SKM-1 (cell line): ENCODE results near the gene GOLIM4.

Experiments
- DNase-seq: peaks from one replicate; lab custom pipeline; 2025; ENCODE audit not compliant: unreplicated experiment; lab: John Stamatoyannopoulos, UW

The GOLIM4 gene

DNA sequence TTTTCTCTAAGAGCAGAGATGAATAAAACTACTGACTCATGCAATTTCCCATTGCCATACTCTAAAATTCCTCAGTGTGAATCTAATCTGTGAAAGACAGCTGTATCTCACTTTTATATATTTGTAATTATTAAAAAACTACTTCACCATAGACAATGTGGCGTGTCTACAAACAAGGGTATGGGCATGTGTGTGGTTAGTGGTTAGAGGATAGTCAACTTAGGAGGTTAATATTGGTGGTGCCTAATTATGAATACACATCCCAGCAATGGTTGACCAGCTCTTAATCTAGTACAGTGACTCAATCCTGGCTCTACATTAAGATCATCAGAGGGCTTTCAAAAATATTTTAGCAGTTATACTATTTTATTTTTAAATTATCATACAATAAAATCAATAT is 94.5 kb downstream of the GOLIM4 start:
- DNase-seq: no peak

GRCh38 chr3:167998253-167998652 is 97.5 kb downstream of the GOLIM4 start:
- no peak for DNase-seq

DNA sequence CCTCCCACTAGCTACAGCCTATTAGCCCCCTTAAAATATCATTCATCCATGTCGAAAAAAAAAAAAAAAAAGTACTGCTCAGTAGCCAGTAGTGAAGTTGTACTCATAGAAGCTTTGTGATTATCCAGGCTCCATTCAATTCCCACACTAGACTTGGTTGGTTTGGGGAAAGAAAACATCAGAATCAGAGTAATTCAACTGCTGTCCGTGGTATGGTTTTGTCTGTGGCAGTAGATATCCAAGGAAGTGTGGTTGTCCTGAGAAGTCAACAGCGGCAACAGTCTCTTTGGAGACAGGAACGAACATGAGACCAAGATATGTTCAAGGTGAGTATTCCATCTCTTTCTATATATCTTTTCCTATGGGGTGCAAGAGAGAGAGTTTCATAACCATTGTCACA is 99.2 kb downstream of the GOLIM4 start:
- DNase-seq: no peak

GRCh38 chr3:167992381-167992780 is 103.3 kb downstream of the GOLIM4 start:
- DNase-seq: no peak

- no peak for DNase-seq
These were observed 104.5 kb downstream of the GOLIM4 start for GRCh38 chr3:167991213-167991612.

DNA sequence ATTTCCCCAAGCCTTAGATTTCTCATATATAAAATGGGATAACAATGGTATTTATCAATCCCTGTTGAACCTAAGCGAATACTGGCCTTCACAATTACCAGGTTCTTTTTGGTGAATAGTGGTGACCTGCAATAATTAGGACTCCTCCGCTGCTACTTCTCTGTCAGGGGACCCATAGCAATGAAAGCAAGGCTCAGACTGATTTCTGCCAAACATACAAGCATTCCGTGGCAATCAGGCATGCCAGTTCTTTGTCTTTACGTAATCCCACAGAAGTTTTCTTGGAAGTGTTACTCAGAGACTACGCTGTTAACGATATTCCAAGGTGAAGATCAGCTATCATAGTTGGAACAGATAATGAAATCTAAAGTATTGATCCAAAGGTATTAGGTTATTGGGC is 105.7 kb downstream of the GOLIM4 start:
- DNase-seq: no peak

DNA sequence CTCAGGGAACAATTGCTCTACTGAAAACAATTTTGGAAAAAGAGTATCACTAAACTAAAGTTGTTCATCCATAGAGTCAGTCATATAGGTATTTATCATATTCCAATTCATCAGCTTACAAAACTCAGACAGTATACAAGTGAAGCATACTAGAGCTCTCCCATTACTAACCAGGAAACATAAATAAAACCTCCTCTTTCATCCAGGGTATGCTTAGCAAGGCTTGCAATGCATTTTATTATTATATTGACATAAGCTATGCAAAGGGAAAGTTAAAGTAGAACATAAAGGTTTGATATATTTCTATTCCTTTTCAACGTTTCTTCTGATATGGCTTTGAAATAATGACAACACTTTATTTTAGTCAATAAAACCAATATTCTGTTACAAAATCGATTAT is 106.7 kb downstream of the GOLIM4 start:
- DNase-seq: no peak

- DNase-seq: no peak
These were observed 112.1 kb downstream of the GOLIM4 start for GRCh38 chr3:167983583-167983982.

DNA sequence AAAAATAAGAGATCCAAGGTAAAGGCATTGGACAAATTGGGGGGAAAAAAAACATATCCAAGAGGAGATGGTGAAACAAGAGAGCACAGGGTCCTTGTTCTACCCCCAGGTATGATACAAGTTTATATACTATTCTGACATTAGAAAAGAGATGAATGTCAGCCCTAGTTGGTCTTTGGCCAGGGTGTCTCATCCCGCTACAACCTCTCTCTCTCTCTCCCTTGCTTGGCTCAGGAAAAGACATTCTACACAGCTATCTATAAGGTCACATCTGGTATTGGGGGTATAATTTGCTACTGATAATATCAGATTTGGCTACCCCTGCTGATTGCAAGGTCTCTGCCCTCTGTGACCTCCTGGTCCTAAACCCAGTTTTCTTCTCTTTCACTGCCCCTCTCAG is 117.2 kb downstream of the GOLIM4 start:
- no peak for DNase-seq

DNA sequence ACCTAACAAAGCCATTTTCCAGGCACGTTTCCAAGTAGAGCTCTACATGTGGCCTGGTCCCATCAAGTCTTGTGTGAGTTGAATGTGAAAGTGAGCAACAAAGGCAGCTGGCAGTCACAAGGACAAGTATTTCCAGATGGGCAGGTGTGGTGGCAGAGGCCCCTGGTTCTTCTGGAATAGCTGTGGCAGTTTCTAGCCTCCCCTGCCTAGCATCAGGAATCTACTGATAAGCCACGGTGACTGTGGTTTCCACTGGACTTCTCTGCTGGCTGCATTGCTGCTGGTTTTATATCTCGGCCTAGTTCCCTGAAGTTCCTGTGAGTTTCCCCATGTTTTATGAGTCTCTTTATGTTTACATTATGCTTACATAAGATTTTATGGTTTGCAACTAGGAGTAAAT is 117.7 kb downstream of the GOLIM4 start:
- no peak for DNase-seq

GRCh38 chr3:167976516-167977361 is 119.0 kb downstream of the GOLIM4 start:
- no peak for DNase-seq

- DNase-seq: no peak
These were observed 121.8 kb downstream of the GOLIM4 start for GRCh38 chr3:167973901-167974300.

- no peak for DNase-seq
These were observed 122.7 kb downstream of the GOLIM4 start for GRCh38 chr3:167973046-167973445.

GRCh38 chr3:167972502-167972901 is 123.2 kb downstream of the GOLIM4 start:
- DNase-seq: no peak

DNA sequence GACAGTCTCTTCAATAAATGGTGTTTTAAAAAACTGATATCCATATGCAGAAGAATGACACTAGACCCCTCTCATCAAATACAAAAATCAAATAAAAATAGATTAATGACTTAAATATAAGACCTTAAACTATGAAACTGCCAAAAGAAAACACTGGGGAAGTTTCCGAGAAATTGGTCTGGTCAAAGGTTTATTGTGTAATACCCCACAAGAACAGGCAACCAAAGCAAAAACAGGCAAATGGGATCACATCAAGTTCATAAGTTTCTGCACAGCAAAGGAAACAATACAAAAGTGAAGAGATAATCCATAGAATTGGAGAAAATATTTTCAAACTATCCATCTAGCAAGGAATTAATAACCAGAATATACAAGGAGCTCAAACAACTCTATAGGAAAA is 126.2 kb downstream of the GOLIM4 start:
- no peak for DNase-seq

GRCh38 chr3:167967257-167968036 is 128.3 kb downstream of the GOLIM4 start:
- no peak for DNase-seq
